Effector CD4-positive, alpha-beta T cell (primary cell): ENCODE data around the gene MBOAT7.
A peak's percentile ranks its signal among the peaks of the same experiment; 100 is the strongest.

Experiments
- DNase-seq: peaks from one replicate; pipeline ENCODE4 v3.0.0-alpha.2; 2020

The MBOAT7 gene

DNA sequence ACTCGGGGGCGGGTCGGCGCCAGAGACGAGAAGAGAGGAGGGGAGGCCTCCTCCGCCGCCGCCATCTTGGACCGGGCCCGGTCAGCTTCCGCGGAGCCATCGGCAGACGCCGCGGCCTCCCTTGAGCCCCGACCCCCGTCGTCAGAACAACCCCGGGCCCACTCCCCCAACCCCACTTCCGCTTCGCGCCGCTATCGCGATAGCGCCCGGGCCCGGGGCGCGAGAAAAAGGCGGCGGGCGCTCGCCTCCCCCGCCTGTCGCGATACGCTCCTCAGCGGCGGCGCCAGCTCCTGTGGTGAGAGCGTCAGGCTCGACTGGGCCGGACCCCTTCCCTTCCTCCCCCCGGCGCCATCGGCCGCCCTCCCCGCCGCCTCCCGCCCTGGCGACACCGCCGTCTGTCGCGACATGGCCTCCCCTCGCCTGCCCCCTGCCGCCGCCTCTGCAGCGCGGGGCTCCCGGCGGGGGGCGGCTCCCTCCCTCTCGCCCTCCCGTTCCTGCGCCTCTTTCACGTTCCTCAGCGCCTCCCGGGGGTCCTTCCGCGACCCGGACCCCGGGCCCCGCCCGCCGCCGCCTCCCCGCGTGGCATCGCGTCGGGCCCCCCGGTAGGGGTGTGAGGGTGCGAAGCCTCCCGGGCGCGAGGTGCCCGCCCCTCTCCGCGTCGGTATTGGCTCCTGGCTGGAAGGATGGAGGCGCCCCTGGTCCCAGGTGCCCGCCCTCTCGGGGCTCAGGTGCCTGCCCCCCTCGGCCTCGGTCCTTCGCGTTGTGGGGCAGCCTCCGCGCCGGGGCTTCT, 51.5 kb downstream of the MBOAT7 start, which contains the start of gene CNOT3:
CNOT3 (plus strand) TSS at position 64 of the 790 bp plus-strand sequence. CDS start 5,217 bp downstream, outside the sequence.
- DNase-seq = peak; percentile 31

GRCh38 chr19:54136864-54137698, 52.3 kb downstream of the MBOAT7 start:
- peak; percentile 98 for DNase-seq

GRCh38 chr19:54136086-54136863, 53.1 kb downstream of the MBOAT7 start:
- DNase-seq = no peak

DNA sequence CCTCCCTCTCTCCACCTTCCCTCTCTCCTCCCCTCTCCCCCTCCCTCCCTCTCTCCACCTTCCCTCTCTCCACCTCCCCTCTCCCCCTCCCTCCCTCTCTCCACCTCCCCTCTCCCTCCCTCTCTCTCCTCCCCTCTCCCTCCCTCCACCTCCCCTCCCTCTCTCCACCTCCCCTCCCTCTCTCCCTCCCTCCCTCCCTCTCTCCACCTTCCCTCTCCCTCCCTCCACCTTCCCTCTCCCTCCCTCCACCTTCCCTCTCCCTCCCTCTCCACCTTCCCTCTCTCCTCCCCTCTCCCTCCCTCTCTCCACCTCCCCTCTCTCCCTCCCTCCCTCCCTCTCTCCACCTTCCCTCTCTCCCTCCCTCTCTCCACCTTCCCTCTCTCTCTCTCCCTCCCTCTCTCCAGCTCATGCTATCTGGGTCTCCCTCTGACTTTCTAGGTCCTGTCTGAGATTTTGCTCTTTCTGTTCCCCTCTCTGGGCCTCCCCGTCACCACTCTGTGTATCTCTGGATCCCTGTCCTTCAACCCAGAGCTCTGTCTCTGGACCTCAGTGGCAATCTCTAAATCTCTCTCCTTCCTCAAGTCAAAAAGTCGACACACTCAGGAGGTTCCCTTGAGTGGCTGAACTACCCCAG, 55.3 kb downstream of the MBOAT7 start:
- DNase-seq = no peak

GRCh38 chr19:54133312-54133956, 55.9 kb downstream of the MBOAT7 start:
- DNase-seq = no peak

- no peak for DNase-seq
Observed at GRCh38 chr19:54129617-54129996, 59.8 kb downstream of the MBOAT7 start.

GRCh38 chr19:54128796-54129616, 60.4 kb downstream of the MBOAT7 start:
- no peak for DNase-seq

DNA sequence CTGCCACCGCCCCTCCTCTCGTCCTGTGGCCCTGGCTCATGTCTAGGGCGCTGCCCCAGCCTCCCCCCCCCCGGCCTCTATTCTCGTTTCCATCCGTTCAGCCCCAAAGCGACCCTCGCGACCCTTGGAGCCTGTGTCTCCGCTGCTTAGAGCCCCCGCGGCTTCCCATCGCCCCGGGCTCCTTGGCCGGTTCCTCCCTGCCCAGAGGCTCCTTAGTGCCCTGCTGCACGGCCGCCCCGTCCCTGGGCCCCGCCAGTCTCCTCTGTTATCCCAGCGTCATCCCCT, 61.0 kb downstream of the MBOAT7 start:
- DNase-seq = no peak

DNA sequence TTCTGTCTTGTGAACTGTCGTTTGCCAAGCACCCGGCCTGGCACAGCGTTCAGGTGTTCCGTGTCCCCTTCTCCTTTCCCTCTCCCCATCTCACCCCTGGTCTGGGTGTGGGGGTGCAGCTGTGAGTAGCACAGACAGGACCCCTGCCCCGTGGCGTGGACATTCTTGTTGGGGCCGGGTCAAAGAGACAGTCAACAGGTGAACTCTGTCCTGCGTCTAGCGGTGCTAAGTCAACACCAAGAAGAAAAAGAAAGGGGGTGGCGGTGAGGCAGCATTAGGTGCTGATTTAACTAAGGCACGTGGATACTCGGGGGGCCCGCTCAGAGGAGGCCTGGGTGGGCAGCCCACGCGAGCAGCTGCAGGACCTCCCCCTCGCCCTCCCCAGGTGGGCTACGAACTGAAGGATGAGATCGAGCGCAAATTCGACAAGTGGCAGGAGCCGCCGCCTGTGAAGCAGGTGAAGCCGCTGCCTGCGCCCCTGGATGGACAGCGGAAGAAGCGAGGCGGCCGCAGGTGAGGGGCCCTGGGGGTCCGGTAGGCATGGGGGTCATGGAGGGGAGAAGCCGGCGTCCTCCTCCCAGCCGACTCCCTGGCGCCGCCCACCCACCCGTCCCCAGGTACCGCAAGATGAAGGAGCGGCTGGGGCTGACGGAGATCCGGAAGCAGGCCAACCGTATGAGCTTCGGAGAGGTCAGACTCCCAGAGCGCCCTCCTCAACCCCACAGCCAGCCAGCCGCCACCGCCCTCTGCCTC, 61.5 kb downstream of the MBOAT7 start:
- DNase-seq = no peak

DNA sequence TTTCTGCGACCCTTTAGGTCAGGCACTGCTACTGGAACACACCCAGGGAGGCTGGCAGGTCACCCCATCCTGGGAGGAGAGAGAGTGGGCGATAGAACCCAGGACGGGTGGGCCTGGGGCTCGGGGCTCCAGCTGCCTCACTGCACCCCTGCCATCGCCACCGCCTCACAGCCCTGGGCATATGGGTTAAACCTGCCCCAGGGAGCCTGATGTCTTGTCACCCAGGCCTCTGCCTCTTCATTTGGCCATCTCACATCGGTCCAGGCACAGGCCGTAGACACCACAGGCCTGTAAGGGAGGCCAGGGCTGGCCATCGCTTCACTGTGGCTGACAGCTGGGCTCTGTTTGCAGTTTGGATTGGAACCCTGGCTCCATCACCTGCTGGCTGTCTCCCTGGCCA, 63.7 kb downstream of the MBOAT7 start:
- DNase-seq = no peak

DNA sequence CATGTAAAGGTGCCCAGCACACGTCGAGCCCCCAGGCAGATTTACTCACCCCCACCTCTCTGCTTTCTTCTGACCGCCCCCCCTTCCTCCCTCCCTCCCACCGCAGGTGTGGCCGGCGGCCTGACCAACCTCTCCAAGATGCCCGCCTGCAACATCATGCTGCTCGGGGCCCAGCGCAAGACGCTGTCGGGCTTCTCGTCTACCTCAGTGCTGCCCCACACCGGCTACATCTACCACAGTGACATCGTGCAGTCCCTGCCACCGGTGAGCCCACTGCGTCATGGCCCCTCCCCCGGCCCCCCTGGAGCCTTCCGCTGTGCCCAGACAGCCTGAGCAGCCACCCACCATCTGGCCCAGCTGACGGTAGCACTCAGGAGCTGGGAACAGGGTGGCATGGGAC, 65.0 kb downstream of the MBOAT7 start:
- no peak for DNase-seq

DNA sequence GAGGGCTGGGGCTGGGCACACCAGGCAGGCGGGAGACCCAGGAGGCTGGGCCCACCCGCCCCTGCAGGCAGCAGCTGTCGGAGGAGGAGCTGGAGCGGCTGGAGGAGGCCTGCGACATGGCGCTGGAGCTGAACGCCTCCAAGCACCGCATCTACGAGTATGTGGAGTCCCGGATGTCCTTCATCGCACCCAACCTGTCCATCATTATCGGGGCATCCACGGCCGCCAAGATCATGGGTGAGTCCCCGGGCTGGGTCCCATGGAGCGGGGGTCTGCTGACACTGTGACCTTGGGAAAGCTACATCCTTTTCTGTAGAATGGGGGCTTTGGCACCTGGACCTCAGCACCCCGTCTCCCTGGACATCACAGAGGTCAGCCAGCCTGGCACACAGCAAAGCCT, 65.7 kb downstream of the MBOAT7 start:
- DNase-seq = no peak
